Measurements from ENCODE around the gene AKAP12. TPM values are rescaled to one million over a fixed set of nuclear protein-coding genes. Genes with fewer than 3 reads are reported as not detected.
"Not testable (repeated sequence)": the region's sequence is repeated elsewhere in the genome, so short reads cannot be mapped to it uniquely, and the experiment has no call there.

The AKAP12 gene
- total RNA-seq, 4 donors from 2014 or later = 25.7 to 61.7 (median 53.1) TPM

GRCh38 chr6:151338651-151339200 is 99.0 kb downstream of the AKAP12 start:
- intact Hi-C loops (cut with DNase I; ENCODE audit: low total_unique reads) (loop anchor here (5.0 kb wide), 1 partner anchor 446 kb away; no protein-coding TSS in a partner anchor), in situ Hi-C loops (cut with MboI; ENCODE audit: low pct_ligation_motif_present in 1 of 4, low pct_unique_long_range_greater_than_20kb in 1 of 4, low sequenced_read_pairs in 3 of 4) (loop anchor here in 3 of 4 donors (5.0 to 25.0 kb wide), 3 partner anchors 444 to 926 kb away; no protein-coding TSS in a partner anchor)
- Histone ChIP-seq H3K4me3 (no peak overlapping the region), H3K36me3 (no peaks in the 10 kb centered on the region), H3K27me3 (no peaks in the 10 kb centered on the region), H3K27ac (no peak overlapping the region), H3K4me1 (peaks cover 0 to 5% (median 0%) of the 10 kb centered on the region in 4 donors), H3K9me3 (no peaks in the 10 kb centered on the region)
- no peak for DNase-seq
- 67 to 84% methylated on average over 3 to 11 of the region's 11 CpGs for WGBS, 2 donors (ENCODE audit: low coverage in 1 of 2)
- no peak for TF ChIP-seq POLR2AphosphoS5 (IDR thresholded peaks at IDR 0.05)
- TF ChIP-seq EP300 (IDR thresholded peaks at IDR 0.05; ENCODE audit: low read depth) = no peak
- no peak for TF ChIP-seq POLR2A (IDR thresholded peaks at IDR 0.05)
- TF ChIP-seq CTCF (IDR thresholded peaks at IDR 0.05) = no peak

DNA sequence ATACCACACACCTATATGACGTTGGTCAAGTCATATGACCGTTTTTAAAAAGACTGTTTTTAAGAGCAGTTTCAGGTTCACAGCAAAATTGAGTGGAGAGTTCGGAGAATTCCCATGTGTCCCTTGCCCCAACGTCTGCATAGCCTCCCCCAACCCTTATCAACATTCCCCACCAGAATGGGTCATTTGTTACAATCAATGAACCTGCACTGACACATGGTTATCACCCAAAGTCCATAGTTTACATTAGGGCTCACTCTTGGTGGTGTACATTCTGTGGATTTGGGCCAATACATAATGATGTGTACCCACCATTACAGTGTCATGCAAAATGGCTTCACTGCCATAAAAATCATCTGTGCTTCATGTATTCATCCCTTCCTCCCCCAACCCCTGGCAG is 99.6 kb downstream of the AKAP12 start:
- no peaks in the 10 kb centered on the region for H3K27me3 ChIP-seq
- no peaks in the 10 kb centered on the region for H3K9me3 ChIP-seq
- H3K4me1 ChIP-seq = peaks cover 0 to 5% (median 0%) of the 10 kb centered on the region in 4 donors
- no peak overlapping the region for H3K4me3 ChIP-seq
- no peaks in the 10 kb centered on the region for H3K36me3 ChIP-seq
- intact Hi-C loops (cut with DNase I; ENCODE audit: low total_unique reads) = loop anchor here (5.0 kb wide), 1 partner anchor 447 kb away; no protein-coding TSS in a partner anchor
- no peak overlapping the region for H3K27ac ChIP-seq
- TF ChIP-seq CTCF (IDR thresholded peaks at IDR 0.05) (no peak), EP300 (IDR thresholded peaks at IDR 0.05; ENCODE audit: low read depth) (no peak), POLR2A (IDR thresholded peaks at IDR 0.05) (no peak), POLR2AphosphoS5 (IDR thresholded peaks at IDR 0.05) (no peak)
- in situ Hi-C loops (cut with MboI; ENCODE audit: low pct_ligation_motif_present in 1 of 4, low pct_unique_long_range_greater_than_20kb in 1 of 4, low sequenced_read_pairs in 3 of 4) = loop anchor here in 3 of 4 donors (5.0 to 25.0 kb wide), 3 partner anchors 445 to 927 kb away; no protein-coding TSS in a partner anchor
- DNase-seq = no peak
- WGBS, 2 donors (ENCODE audit: low coverage in 1 of 2) = 66% methylated on average over 4 of the region's 4 CpGs; no CpG with 5 or more reads in 1 of the 2 donors

DNA sequence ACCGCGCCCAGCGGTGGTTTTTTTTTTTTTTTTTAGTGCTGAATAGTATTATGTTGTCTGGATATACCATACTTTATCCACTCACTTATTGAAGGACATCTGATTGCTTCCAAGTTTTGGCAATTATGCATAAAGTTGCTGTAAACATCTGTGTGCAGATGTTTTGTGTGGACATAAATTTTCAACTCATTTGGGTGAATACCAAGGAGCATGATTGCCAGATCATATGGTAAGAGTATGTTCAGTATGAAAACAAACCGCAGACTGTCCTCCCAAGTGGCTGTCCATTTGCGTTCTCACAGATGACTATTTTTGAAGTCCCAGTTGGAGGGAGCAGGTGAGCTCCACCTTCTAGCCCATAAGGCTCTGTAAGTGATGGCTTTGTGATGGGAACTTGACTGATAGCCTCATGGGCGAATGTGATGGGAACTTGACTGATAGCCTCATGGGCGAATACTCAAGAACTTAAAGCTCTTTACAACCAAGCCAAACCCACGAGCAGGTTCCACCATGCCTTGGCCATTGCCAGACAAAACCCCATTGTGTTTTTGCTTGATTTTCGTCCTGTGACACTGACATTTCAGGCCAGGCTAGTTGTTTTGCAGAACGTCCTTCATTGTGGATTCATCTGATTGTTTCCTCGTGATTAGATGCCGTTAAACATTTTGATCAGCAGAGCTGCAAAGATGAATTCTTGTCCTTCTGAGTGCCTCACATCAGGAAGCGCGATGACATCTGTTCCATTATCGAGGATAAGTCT is 100.6 kb downstream of the AKAP12 start:
- no peak for DNase-seq
- Histone ChIP-seq H3K36me3 (no peaks in the 10 kb centered on the region), H3K9me3 (no peaks in the 10 kb centered on the region), H3K27ac (no peak overlapping the region), H3K4me3 (no peak overlapping the region), H3K27me3 (no peaks in the 10 kb centered on the region), H3K4me1 (peaks cover 0 to 2% (median 0%) of the 10 kb centered on the region in 4 donors)
- in situ Hi-C loops (cut with MboI; ENCODE audit: low pct_ligation_motif_present in 1 of 4, low pct_unique_long_range_greater_than_20kb in 1 of 4, low sequenced_read_pairs in 3 of 4) = loop anchor here in 1 of 4 donors (25.0 kb wide), 1 partner anchor 928 kb away; no protein-coding TSS in a partner anchor
- intact Hi-C loops (cut with DNase I; ENCODE audit: low total_unique reads) = no loop called here
- 77 to 84% methylated on average over 10 to 15 of the region's 15 CpGs for WGBS, 2 donors (ENCODE audit: low coverage in 1 of 2)
- no peak for TF ChIP-seq POLR2AphosphoS5 (IDR thresholded peaks at IDR 0.05)
- TF ChIP-seq EP300 (IDR thresholded peaks at IDR 0.05; ENCODE audit: low read depth) = no peak
- TF ChIP-seq POLR2A (IDR thresholded peaks at IDR 0.05) = no peak
- no peak for TF ChIP-seq CTCF (IDR thresholded peaks at IDR 0.05)

DNA sequence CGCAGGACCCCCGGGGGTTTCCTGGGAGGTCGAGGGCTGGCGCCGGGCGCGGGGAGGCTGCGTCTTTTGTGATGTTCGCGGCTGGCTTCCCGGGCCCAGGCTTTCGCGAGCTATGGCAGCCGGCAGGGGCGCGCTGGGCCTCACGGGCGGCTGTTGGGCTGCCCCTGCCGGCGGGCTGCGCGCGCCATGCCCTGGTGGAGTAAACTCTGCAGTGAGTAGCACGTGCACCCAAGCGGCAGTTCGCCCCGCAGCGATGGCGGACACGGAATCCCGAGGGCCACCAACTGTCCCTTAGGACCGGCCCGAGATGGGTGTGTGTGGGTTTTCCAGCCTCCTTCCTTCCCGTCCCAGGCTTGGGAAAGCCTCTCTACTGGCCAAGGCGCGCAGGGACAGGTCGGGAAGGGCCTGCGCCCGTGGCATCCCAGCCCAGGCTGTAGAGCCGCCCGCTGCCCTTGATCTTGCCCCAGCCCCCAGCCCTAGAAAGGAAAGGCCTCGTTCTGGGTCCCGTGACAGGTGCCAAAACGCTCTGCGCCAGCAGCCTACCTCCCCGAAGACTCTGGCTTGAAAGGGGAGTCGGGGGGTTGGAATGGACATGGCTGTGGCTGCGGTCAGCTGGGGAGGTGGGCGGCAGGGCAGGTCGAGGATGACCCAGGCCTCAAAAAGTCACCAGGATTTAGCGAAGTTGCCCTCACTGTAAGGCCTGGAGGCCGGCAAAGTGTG is 101.9 kb downstream of the AKAP12 start:
- Histone ChIP-seq H3K4me1 (peaks cover 0 to 2% (median 0%) of the 10 kb centered on the region in 4 donors), H3K27ac (no peak overlapping the region), H3K4me3 (no peak overlapping the region), H3K9me3 (no peaks in the 10 kb centered on the region), H3K27me3 (no peaks in the 10 kb centered on the region), H3K36me3 (no peaks in the 10 kb centered on the region)
- intact Hi-C loops (cut with DNase I; ENCODE audit: low total_unique reads) (no loop called here), in situ Hi-C loops (cut with MboI; ENCODE audit: low pct_ligation_motif_present in 1 of 4, low pct_unique_long_range_greater_than_20kb in 1 of 4, low sequenced_read_pairs in 3 of 4) (loop anchor here in 1 of 4 donors (25.0 kb wide), 1 partner anchor 929 kb away; no protein-coding TSS in a partner anchor)
- TF ChIP-seq POLR2A (IDR thresholded peaks at IDR 0.05) = no peak
- no peak for TF ChIP-seq EP300 (IDR thresholded peaks at IDR 0.05; ENCODE audit: low read depth)
- WGBS, 2 donors (ENCODE audit: low coverage in 1 of 2) = 97% methylated on average over 41 of the region's 52 CpGs; no CpG with 5 or more reads in 1 of the 2 donors
- no peak for DNase-seq

DNA sequence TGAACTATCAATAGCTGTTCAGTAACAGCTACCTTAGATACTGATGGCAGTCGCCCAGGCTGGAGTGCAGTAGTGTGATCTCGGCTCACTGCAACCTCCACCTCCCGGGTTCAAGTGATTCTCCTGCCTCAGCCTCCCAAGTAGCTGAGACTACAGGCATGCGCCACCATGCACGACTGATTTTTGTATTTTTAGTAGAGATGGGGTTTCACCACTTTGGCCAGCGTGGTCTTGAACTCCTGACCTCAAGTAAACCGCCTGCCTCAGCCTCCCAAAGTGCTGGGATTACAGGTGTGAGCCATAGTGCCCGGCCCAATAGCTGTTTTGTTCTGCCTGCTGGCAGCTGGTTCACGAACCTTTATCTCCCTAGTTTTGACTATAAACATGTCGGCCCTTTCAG is 103.0 kb downstream of the AKAP12 start:
- H3K9me3 ChIP-seq; H3K27ac ChIP-seq; DNase-seq; H3K4me3 ChIP-seq; H3K4me1 ChIP-seq; H3K27me3 ChIP-seq; H3K36me3 ChIP-seq; intact Hi-C loops (cut with DNase I; ENCODE audit: low total_unique reads): not testable (repeated sequence)
- 71 to 83% methylated on average over 8 to 10 of the region's 10 CpGs for WGBS, 2 donors (ENCODE audit: low coverage in 1 of 2)
- in situ Hi-C loops (cut with MboI; ENCODE audit: low pct_ligation_motif_present in 1 of 4, low pct_unique_long_range_greater_than_20kb in 1 of 4, low sequenced_read_pairs in 3 of 4) = loop anchor here in 1 of 4 donors (25.0 kb wide), 1 partner anchor 930 kb away; no protein-coding TSS in a partner anchor
